Erythroblast (primary cell): ENCODE measurements around the gene EGLN3.

Source experiments
- DNase-seq, 2 experiments: peaks; one replicate each; lab custom pipeline; 2025; lab: John Stamatoyannopoulos, UW
- GATA1 ChIP-seq: IDR thresholded peaks from 2 replicates; pipeline ENCODE4 v1.6.1; 2011; ENCODE audit warnings: low read depth, mild to moderate bottlenecking, control low read depth, low read length, moderate library complexity
- POLR2A ChIP-seq: IDR thresholded peaks from 2 replicates; pipeline ENCODE4 v1.6.1; 2011; ENCODE audit warnings: mild to moderate bottlenecking, low read length

Gene EGLN3

DNA sequence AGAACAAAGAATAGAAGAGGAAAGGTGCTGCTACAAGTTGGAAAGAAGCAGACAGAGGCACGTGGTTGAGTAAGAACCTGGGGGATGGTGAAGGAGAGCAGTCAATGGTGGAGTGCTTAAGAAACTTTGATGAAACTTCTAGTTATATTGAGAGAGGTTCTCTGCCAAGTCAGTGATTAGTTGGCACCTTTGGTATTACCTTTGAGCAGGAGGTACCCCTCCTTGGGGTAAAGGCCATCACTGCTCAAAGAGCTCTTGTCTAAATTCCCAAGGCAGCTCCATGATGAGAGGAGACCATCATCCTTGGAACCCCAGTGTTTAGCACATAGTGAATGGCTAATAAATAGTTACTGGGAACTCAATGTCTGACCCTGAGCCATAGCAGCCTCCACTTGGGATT lies 1.7 kb upstream of the EGLN3 start:
- TF ChIP-seq GATA1 (no peak), POLR2A (no peak)
- no peak for DNase-seq

DNA sequence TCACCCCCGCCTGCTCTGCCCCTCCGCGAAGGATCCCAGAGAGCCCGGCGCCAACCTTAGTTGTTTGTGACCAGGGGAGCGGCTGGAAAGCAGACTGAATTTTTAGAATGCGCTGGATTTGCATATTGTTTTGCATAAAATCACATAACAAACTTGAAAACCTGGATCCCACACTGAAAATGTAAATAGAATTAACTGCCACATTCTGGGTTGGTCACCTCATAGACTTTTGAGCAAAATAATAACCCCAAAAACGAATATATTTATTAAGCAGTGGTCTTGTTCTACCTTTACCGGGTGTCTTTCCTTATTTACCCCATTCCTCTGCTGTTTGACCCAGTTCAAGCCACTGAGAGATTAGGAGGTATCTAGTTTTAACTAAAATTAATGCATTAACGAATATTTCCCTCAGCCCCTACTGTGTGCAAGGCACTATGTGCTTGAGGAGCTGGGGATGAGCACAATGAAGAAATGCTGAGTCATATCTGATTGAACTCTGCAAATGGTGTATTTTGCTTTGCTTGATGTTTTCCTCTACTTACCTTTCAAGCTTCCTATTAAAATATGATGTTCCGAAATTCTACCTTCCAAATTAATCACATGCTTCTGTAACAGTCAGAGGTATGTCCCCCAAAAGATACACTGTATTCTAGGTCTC lies 438 bp upstream of the EGLN3 start:
- peak; percentile 29 to 48 for DNase-seq
- TF ChIP-seq POLR2A (no peak), GATA1 (no peak)

DNA sequence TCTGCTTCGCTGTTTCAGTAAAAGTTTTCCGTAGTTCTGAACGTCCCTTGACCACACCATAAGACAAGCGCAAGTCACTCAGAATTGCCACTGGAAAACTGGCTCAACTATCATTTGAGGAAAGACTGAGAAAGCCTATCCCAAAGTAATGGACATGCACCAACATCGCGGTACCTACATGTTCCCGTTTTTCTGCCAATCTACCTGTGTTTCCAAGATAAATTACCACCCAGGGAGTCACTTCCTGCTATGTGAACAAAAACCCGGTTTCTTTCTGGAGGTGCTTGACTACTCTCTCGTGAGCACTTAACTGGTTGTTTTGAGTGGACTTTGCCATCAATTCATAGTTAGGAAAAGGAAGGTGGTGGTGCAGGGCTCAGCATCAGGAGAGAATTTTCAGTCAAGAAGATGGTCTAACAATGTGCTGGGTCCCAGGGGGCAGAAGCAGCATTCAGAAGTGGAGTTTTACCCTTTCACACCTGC lies 1.4 kb downstream of the EGLN3 start:
- no peak for TF ChIP-seq POLR2A
- TF ChIP-seq GATA1, result no peak
- no peak for DNase-seq

DNA sequence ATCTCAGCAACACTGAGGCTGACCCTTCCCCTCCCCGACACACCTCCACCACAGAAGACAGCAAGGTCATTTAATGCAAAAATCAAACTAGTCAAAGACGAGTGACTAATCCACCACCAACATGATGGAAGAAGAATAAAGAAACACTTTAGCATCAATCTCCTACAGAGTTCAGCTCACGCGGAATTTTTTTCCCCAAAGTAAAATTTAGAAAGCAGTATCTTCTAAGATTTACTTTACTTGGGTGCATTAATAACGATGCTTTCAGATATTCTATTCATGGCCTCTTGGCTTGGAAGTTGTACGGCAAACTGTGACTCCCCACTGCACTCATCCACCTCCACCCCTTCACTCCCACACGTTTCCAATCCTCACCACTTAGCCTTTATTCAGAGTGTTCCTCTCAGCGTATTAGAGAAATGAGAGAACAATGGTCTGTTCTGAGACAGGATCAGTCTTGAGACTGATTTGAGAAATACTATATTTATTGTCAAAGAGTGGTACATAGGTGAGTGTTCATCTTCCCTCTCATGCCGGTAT lies 1.9 kb downstream of the EGLN3 start:
- TF ChIP-seq POLR2A, result no peak
- no peak for TF ChIP-seq GATA1
- no peak for DNase-seq

DNA sequence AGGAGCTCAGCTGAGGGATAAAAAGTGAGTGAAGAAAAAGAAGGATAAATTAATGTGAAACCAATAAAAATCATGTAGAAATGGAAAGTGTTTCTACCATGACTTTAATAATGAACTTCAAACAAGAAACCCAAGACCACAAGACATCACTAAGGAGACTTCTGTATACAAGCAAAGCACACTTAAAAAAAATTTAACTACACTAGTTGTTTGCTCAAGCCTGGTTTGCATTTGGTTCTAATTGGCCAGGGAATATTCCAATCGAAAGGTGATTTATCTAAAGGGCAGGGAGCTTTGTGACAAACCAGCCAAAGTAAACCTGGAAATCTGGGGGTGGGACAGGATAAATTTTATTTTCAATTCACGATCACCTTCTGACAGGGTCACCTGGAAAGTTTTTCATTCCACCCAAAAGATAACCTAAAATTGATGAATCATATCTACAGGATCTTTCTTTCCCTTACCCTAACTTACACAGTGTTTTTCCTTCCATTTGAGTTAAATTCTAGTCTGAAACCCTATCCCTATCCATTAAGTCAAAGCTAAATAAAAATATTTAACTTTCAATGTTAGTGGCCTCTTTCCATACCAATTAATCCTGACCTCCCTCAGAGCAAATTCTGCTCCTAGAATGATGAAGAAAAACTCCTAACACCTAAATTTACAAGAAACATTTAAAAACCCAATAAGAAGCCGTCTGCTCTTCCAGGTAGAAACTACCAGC lies 2.6 kb downstream of the EGLN3 start:
- TF ChIP-seq POLR2A (no peak), GATA1 (no peak)
- no peak for DNase-seq

DNA sequence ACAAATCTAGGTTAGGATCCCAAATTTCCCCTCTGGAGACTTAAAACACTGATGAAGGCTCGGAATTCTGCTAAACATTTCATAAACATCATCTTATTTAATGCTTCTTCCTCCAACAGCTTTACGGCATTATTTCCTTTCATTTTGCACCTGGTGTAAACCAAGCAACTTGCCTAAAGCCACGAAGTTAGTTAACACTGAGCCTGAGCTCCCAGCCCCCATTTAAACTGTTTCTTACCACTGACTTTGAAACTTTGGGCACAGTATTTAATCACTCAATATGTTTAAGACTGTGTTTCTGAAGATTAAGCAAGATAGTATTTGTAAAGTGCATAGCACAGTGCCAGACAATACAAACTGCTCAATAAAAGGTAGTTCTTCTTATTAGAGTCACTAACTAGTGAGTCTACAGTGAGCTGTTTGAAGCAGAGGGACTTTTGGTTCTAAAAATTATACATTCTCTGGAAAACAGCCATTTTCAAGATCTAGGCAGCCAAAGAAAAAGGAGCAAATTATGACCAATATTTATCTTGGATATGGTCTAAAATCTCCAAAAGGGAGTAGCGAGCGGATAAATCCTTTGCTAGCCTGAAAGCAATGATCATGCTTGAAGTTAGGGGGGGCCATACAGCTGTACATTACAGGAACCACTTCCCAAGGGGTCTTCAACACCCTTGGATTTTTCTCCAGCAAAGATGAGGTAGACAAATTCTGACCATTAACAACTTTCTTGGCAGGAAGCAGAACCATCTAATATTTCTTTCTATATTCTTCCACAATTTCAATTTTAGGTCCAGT lies 4.0 kb downstream of the EGLN3 start:
- TF ChIP-seq POLR2A, result no peak
- TF ChIP-seq GATA1, result no peak
- DNase-seq, result no peak

DNA sequence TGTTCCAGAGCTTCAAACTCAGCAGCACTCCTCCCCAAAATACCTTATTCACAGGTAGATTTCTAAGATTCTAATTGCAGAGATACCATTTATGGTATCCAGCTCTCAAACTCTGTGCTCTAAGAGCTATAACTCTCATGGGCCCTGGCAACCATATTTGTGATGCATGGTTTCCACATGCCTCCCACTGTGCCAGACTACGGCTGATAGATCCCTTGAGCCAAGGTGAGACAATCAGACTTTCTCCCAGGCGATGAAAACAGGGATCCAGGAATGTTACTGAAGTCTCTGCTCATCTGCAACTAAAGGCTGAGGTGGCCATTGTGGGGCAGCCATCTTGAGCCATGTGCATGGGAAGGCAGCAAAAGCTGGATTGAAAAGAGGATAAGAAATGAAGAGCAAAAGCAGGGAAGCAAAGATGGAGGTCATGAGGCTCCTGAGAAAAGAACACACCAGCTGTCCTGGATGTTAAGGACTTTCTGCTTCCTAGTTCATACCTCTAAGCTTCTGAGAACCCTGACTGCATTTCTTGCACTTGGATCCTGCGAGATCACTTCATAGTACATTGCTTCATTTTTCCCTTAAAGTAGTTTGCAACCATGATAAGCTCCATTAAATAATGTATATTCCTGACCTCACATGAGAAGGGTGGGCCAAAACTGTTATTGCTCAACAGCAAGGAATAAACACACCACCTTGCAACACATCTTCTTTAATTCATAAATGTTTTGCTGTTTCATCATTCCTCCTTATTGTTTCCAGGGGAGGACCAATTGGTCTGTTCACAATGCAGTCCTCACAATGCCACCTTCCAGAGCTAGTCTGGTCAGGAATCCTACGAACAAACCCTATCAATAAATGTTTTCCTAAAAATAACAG lies 5.4 kb downstream of the EGLN3 start:
- TF ChIP-seq POLR2A (no peak), GATA1 (no peak)
- no peak for DNase-seq

DNA sequence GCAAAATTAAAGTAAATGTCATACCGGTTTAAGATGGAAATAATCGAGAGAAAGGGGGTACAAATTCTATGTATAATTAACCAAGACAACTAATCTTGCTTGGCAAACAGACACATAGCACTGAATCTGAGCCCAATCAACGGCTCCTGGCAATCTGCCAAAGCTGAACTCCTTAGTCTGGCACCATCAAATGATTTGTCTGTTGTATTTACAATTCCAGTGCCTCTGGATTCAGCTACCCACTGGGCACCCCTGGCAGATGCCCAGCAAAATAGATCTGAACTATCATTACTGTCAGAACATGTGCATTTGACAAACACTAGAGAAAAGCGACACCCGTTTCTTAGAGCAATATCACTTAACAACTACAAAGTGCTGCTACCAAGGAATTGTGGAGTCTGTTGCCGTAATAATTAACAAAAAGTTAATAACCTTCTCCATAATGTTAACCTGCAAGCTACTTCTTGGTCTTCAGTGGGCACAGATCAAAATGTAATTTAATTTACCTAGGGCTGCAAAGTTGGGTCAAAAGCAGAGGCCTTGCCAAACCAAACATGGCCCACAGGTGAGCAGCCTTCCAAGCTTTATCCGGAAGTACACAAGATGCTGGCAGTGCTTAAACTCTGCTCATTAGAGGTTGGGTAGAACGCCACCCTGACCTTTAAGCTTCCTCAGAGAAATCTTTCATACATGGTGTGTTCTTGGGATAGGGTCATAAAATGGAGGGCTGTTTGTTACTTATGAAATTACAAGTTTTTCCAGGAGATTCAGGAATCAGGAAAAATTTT lies 7.6 kb downstream of the EGLN3 start:
- DNase-seq, result peak; percentile 36 to 40

DNA sequence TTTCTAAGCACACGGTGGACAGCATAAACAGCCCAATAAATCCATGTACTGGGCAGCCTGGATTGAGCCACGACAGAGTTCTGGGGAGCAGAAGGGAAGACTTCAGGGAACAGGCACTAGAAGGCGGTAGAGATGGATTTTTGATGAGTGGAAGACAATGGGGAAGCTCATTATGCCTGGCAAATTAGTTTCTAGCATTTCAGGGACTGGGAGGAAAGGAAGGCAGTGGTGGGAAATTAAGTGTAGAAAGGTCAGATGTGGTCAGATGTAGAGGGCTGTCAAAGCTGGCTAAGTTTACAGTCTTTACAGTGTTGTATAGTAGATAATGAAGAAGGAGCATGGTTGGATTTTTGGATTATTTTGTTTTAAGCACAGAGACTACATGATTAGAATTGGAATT lies 9.2 kb downstream of the EGLN3 start:
- no peak for DNase-seq

More for the DNA sequence above, 7.6 kb downstream of the EGLN3 start:
- TF ChIP-seq POLR2A (no peak), GATA1 (no peak)

DNA sequence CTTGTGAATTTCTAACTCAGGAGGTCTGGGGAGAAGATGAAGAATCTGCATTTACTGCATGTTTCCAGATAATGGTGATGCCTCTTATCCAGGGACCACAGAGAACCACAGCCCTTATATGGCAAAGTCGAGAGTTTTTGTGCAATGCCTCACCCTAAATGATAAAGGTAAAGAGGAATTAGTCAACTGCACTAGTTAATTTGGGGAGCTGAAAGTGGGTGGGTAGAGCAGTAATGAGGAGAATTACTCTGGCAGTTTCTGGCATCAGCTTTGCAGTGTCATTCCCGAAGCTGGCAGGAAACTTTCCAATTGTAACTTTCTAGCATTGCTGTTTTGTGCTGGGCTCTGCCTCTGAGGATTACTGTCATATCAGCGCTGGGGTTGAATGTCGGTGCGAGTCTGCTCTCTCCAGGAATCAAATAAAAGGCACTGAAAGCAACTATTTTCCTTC lies 10.3 kb downstream of the EGLN3 start:
- DNase-seq, result peak; percentile 52 to 74
- no peak for TF ChIP-seq POLR2A
- TF ChIP-seq GATA1, result no peak

More for the DNA sequence above, 9.2 kb downstream of the EGLN3 start:
- no peak for TF ChIP-seq POLR2A
- TF ChIP-seq GATA1, result no peak

DNA sequence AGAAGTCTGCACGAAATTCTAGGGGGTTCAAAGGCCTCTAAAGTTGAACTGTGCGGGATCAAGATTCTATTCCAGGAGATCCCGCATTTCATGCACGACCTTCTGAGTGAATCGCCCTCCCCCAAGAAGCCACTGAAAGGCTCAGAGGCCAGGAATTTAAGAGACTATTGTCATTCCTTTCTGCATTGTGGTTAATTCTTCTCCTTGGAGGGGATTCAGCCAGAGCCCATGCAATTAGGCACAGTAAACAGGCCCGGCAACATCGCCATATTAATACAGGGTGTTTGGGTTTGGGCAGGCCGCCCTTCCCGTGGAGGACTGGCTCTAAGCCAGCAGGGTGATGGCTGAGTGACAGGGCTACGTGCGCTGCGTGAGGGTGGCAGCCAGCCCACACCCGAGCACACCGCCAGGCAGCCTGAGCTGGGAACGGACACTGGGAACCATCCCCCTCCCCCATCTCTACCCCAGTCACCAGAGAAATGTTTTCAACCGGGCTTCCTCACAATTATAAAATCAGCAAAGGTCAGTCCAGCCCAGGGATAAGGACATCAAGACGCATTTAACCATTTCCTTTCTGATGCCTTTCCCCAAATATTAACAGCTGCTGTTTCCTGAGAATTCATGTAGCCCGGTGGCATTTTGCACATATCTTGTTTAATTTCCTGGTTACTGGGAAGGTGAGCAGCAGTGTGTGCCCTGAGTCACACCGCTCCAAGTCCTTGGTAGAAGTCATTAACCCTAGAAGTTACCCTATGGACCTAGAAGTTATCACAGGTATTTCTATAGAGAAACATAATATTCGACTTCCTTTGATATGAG lies 12.5 kb downstream of the EGLN3 start:
- peak; percentile 76 to 78 for DNase-seq

DNA sequence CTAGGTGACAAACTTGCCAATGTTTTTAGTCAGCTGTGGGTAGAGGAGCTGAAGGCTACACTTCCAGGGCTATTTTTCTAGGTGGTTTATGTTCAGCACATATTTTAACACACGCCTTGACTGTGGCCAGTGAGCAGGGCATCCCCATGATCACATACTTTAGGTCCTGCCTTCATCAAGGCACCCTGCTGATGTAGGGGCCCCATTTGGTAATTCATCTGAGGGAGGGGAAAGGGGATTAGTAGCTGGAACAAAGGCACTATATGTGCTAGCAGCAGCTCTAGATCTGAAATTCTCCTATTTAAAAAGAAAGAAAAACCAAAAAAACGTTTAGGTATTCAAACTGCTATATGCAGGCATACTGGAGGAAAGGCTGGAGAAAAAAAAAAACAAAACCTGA lies 14.5 kb downstream of the EGLN3 start:
- TF ChIP-seq POLR2A (no peak), GATA1 (no peak)
- no peak for DNase-seq

More for the DNA sequence above, 12.5 kb downstream of the EGLN3 start:
- no peak for TF ChIP-seq GATA1
- TF ChIP-seq POLR2A, result no peak

DNA sequence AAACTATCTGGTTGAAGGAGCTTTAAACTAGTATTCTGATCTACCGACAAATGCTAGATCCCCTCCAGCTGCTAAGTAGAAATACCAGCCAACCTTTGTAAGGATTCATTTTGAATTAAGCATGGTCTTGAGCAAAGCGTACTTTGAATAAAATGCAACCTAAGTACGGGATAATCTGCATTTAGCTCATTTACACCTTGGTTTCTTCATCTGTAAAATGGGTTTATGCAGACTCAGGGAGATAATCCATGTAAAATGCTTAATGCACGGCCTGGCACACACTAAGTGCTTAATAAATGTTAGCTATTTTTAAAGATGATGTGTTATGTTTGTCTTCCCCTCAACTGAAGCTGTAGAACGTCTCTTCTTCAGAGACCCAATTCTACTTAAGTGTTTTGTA lies 15.9 kb downstream of the EGLN3 start:
- no peak for TF ChIP-seq POLR2A
- TF ChIP-seq GATA1, result no peak
- DNase-seq, result no peak
